ENCODE results near the gene SKOR1.

SKOR1 gene

DNA sequence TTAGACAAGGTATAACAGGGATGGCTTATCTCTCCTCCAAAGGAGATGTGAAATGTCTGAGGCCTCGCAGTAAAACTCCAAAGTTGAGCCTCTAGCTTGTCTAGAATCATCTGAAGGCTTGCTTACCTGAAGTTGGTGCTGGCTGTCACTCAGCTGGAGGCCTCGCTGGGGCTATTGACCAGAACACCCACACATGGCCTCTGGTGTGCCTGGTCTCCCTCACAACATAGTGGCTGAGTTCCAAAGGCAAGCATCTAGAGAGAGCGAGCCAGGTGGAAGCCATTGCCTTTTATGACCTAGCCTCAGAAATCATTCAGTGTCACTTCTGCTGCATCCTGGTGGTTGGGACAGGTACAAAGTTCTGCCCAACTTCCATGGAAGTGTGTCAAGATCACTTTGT, 31.9 kb downstream of the SKOR1 start:
- DNase-seq, result no peak

DNA sequence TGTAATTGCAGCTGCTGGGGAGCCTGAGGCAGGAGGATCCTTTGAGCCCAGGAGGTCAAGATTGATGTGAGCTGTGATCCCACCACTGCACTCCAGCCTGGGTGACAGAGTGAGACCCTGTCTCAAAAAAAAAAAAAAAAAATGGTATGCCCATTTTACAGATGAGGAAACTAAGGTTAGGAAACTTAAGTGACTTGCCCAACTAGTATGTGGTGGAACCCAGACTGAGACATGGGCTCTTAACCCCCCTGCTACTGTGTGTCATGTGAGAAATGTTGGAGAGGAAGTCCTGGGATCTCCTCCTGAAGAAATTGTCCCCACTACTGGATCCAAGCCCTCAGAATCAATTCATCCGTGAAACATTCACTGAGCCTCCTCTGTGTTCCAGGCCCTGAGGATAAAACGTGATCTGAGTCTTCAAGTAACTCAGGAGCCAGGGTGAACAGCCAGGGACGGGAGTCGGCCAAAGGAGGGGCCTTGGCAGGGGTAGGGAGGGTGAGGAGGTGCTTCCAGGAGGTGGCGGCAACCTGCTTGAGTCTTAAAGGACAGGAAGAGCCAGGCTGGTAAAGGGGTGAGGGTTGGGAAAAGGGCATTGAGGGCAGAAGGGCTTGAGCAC, 34.1 kb downstream of the SKOR1 start:
- no peak for DNase-seq

DNA sequence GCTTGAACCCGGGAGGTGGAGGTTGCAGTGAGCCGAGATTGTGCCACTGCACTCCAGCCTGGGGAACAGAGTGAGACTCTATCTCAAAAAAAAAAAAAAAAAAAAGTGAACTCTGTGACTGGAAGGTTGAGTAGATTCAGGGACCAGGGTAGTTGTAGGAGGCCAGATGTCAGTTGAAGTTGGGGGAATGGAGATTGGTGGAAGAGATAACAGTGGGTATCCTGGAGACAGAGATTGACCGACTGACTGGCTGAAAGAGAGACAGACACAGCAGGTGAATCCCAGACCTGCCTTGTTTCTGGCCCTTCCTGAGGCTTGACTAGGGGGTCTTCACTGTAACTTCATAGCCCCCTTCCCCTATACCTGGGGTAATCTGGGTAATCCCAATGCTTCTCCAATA, 36.7 kb downstream of the SKOR1 start:
- no peak for DNase-seq

DNA sequence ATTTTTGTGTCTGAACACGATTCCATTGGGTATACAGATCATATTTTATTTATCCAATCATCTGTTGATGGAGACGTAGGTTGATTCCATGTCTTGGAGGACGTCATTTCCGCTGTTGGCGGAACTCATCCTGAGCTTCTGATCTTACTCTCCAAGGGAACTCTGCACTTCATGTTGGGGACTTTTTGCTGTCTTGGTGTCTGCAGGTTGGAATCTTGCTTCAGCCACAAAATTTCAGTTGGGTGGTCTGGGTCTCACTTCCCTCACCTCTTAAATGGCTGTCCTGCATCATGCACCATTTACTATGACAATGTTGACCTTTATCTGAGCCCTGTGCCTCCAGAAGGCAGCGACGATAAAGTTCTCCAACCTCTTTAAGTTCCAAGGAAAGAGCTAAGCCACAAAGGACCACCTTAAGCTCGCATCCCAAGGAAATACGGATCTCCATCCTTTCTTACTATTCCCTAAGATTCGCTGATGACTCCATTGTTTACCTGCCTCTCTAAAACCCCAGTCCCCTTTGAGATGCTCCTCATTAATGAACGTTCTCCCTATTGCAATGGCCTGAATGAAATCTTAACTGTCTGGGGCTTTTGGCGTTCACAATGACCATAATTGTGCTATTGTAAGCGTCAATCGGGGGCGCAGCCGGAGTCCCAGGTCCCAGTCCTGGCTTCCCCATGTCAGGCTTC, 37.6 kb downstream of the SKOR1 start:
- DNase-seq, result no peak

DNA sequence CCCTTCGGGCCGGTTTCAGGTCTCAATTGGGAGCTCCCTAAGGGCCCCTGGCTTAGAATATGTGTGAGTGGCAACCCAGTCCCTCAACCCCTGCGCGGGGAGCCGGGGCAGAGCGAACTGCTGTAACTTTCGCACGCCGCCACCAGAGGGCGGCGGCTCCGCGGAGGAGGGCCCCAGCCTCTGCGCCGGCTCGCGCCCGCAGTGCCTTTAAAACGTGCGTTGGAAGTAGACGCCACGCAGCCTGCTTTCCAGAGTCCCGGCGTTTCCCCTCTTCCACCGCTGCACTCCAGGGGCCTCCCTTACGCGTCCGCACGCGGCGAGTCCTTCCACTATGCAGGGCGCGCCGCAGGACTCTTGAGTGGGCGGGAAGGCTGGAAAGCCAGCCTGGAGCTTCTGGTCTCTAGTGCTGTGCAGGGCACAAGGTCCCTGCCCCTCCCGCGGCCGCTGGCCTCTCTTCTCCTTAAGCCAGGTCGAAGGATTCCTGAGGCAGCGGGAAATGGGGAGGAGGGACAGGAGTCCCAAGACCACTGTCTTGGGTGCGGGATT, 38.2 kb downstream of the SKOR1 start:
- peak; percentile 61 for DNase-seq

DNA sequence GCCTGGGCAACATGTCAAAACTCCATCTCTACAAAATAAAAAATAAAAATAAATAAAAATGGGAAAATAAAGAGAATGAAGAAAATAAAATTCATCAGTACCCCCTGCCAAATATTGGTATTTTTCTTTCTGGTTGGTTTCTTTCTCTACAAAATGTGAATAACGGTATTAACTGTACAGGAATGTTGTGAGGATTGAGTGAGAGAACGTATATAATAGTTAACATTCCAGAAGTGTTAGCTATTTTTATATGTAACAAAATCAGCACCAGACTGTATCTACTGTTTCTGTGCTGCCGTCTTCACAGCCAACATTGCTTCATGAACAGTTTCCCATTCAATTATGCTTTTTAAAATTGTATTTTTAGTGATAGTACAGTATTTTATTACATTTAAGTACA, 40.0 kb downstream of the SKOR1 start:
- DNase-seq, result no peak

DNA sequence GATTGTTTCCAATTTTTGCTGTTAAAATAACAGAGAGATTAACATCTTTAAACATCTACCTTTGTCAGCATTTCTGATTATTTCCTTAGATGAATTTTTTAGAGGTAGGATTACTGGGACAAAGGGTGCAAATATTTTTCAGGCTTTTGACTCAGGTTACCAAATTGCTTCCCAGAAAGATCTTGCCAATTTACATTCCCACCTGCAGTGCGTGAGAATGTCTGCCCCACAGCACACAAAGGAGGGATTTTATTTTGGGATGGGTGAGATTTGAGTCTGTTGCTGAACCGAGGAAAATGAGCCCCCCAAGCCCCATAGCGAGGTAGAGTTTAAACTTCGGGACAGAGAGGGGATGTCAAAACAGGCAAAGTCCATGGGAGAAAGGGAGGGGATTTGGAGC, 40.5 kb downstream of the SKOR1 start:
- no peak for DNase-seq

DNA sequence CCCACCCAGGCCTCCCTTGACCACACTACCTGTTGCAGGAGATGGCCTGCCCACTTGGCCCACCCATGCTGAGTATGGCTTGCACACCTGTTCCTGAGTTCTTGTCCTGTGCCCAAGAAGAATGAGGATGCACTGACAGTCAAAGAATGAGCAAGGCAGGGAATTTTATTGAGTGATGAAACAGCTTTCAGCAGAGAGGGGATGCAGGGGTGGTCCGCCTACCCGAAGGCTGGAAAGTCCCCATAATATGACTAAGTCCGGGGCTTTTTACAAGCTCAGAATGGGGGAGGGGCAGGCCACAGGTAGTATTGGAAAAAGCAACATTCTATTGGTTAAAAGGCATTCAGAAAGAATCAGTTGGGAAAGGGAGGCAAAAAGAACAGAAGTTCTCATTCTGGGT, 44.4 kb downstream of the SKOR1 start:
- no peak for DNase-seq

DNA sequence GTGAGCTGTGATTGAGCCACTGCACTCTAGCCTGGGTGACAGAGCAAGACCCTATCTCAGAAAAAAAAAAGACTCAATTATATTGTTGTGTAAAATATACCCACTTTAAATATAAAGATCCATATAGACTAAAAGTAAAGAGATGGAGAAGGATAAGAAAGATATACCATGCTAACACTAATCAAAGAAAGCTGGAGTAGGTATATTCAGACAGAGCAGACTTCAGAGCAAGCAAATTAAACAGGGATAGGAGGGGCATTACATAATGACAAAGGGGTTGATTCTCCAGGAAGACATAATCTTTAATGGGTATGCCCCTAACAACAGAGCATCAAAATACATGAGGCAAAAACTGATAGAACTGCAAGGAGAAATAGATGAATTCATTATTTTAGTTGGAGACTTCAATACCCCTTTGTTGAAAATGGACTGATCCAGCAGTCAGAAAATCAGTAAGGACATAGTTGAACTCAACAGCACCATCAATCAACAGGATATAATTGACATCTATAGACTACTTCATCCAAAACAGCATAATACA, 45.6 kb downstream of the SKOR1 start:
- no peak for DNase-seq

DNA sequence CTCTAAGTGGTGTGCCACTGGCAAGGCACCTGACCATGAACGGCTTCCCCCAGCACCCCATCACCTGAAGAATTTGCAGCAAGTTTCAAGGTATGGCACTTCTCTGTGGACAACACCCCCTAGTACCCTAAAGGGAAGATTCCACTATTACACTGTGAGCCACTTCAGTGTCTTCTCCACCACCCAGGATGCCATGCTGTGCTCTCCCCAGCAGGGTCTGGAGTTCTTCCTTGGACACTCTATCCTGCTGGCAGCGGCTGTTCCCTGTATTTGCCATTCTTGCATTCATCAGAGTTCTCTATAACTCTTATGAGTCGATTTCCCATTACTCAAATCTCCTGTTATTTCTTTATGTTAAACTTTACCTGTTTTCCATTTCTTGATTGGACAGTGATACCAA, 48.5 kb downstream of the SKOR1 start:
- no peak for DNase-seq

DNA sequence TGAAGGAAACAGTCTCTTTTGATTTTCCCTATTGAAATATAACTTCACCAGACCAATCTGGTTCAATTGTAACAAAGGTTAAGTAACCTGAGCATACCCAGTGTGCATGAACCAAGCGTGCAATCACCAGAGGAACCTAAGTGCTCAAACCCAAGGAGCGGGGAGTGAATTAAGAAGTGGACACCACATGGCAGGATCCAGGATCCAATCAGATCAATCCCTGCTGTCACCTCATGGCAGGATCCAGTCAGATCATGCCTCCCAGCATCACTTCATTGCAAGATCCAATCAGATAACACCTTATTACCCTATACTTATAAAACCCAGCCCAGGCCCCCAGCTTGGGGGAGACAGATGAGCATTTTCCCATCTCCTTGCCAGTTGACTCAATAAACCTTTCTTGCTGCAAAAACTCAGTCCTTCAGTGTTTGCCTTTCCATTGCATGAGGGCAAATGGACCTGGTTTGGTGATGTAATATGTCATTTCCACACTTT, 53.5 kb downstream of the SKOR1 start:
- DNase-seq, result no peak

DNA sequence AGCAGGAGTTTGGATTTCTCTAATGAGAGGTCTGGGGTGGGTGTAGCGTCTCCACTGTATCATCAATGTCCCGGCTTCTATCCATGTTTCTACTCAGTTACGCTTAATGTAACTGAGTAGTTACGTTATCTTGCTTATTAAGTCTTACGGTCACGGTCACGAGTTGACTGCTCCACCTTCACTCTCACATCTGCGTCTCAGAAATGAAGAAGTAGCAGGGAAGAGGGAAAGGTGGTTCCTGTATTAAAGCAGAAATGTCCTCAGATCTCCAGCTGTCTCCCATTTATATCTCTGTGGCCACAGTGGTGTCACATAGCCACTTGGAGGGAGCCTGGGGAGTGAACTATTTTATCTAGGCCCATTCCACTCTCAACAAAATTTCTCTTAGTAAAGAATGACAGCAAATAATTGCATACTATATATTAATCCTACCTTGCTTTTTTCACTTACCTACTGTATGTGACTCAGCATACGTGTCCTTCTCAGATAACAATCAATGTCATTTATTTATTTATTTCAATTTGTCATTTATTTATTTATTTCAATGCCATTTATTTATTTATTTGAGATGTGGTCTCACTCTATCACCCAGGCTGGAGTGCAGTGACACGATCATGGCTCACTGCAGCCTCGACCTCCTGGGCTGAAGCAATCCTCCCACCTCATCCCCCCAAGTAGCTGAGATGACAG, 54.3 kb downstream of the SKOR1 start:
- no peak for DNase-seq

DNA sequence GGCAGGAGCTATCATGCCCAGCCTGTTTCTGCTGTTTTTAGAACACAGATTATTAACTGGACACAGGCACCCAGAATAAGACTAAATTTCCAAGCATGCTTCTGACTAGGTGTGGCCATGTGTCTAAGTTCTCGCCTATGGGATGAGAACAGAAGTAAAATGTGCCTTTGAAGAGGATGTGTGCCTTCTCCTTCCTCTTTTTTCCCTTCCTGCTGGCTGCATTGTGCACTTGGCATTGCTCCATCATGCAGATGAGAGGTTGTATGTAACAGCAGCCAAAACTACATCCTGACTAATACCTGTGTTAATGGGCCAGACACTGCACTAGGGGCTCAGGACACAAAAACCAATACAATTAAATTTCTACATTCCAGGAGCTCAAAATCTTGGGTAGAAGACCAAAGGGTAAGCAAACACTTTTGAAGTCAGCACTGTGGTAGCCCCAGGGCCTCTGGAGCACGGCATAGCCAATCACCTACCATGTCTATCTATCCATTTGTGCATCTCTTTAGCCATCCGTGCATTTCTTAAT, 55.4 kb downstream of the SKOR1 start:
- no peak for DNase-seq

DNA sequence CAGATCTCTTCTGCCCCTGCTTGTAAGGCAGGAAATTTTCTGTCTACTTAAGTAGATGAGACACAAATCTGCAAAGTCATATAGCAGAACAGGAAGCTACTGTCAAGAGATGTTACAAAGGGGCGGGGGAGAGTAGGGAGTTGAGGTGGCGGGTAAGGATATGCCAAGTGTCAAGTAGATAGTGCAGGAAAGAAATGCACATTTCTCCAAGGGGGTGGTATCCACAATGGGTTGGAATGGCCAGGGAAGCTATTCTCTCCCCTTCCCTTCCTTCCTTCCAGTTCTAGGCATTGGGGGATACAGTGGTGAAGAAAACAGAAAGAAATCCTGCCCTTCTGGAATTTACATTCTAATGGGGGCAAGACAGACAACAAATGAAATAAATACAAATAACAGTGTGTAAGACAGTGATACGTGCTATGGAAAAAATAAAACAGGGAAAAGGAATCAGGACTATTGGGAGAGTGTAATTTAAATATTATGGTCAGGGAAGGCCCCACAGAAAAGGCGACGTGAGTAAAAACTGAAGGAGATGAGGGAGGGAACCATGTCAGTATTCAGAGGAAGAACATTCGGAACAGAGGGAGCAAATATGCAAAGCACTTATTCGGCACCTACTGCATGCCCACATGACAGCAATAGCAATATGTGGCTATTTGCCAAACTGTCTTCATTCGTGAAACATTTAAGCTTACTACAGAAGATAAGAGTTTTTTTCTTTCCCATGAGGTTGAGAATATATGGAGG, 57.4 kb downstream of the SKOR1 start:
- DNase-seq, result no peak

DNA sequence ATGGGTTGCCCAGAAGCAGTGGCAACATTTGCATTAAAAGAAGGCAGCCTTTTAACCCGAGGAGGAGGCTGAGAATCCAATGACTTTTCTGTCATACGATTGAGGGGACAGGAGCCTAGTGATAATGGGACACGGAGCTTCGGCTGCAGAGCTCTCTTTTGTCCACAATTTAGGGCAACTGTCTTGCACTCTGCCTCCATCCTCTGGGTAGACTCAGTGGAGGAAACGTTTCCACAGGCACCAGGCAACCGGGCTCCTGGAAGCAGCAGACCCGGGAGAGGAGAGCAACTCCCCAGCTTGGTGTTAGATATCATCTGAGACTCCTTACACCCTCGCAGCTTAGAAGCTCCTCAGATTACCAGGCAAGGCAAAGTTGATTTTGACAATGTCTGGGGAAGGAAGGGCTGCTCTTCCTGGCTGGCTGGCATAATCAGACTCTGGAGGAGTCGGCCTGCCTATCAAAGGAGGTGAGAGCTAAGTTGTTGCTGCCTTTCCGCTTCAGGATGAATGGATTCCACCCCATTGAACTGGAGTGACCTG, 58.0 kb downstream of the SKOR1 start:
- DNase-seq, result no peak

DNA sequence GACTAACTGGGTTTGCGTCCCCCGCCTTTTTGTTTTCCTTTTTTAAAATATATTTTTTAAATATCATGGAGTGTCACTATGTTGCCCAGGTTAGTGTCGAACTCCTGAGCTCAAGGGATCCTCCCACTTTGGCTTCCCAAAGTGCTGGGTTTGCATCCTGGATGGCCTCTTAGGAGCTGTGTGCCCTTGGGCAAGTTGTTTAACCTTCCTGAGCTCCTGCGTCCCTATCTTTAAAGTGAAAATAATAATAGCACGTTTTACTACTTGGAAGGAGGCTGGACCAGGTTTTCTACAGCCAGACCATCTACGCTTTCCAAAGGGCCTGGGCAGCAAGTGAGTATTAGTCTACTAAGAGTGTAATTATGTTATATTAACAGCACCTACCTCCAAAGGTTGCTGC, 58.7 kb downstream of the SKOR1 start:
- DNase-seq, result no peak
